Activated CD8-positive, alpha-beta memory T cell treated with anti-CD3 and anti-CD28 coated beads, Interleukin-2, amount 50 U/mL, for 48 hours (primary cell): ENCODE measurements around the gene PRICKLE2.

Experiments used
- DNase-seq: peaks from one replicate; pipeline ENCODE4 v3.0.0-alpha.2; 2020

PRICKLE2 gene

GRCh38 chr3:64224826-64225610 is at the start of gene PRICKLE2:
TSS of gene PRICKLE2 (minus strand) at chr3:64225466. CDS start at chr3:64198927, 26,539 bp downstream.
- no peak for DNase-seq

GRCh38 chr3:64272842-64273241 is 47.6 kb upstream of the PRICKLE2 start:
- no peak for DNase-seq

GRCh38 chr3:64272271-64272670 is 47.0 kb upstream of the PRICKLE2 start:
- no peak for DNase-seq

GRCh38 chr3:64271631-64272030 is 46.4 kb upstream of the PRICKLE2 start:
- DNase-seq = no peak

GRCh38 chr3:64270866-64271260 is 45.6 kb upstream of the PRICKLE2 start:
- DNase-seq = no peak

GRCh38 chr3:64270142-64270865 is 45.0 kb upstream of the PRICKLE2 start:
- DNase-seq = no peak

GRCh38 chr3:64268926-64269325 is 43.7 kb upstream of the PRICKLE2 start:
- no peak for DNase-seq

GRCh38 chr3:64267721-64268604 is 42.7 kb upstream of the PRICKLE2 start:
- no peak for DNase-seq

GRCh38 chr3:64266983-64267382 is 41.7 kb upstream of the PRICKLE2 start:
- DNase-seq = no peak

GRCh38 chr3:64266065-64266931 is 41.0 kb upstream of the PRICKLE2 start:
- DNase-seq = no peak

GRCh38 chr3:64265646-64266045 is 40.4 kb upstream of the PRICKLE2 start:
- no peak for DNase-seq

GRCh38 chr3:64264501-64265109 is 39.3 kb upstream of the PRICKLE2 start:
- DNase-seq = no peak

GRCh38 chr3:64262574-64263114 is 37.4 kb upstream of the PRICKLE2 start:
- DNase-seq = no peak

- DNase-seq = no peak
Observed at GRCh38 chr3:64260431-64260830, 35.2 kb upstream of the PRICKLE2 start.

- DNase-seq = no peak
Observed at GRCh38 chr3:64259636-64260035, 34.4 kb upstream of the PRICKLE2 start.

GRCh38 chr3:64257100-64257755 is 32.0 kb upstream of the PRICKLE2 start:
- no peak for DNase-seq

- DNase-seq = no peak
Observed at GRCh38 chr3:64255741-64256340, 30.6 kb upstream of the PRICKLE2 start.

- no peak for DNase-seq
Observed at GRCh38 chr3:64254443-64254842, 29.2 kb upstream of the PRICKLE2 start.

- no peak for DNase-seq
Observed at GRCh38 chr3:64253689-64254088, 28.4 kb upstream of the PRICKLE2 start.

GRCh38 chr3:64251019-64251418 is 25.8 kb upstream of the PRICKLE2 start:
- no peak for DNase-seq
